A673 (cell line): ENCODE data around the gene PDXDC1.

ENCODE experiments used
- EZH2 ChIP-seq: fragments of 200-600 bp; sonication (generic); IDR thresholded peaks from 2 replicates; pipeline ENCODE4 v1.6.1; 2017; ENCODE audit warnings: borderline replicate concordance, low read depth, mild to moderate bottlenecking, mixed read lengths, antibody characterized with exemption, low read length; ENCODE audit not compliant: poor library complexity, severe bottlenecking
- TF ChIP-seq, protein P1 (sequence below): fragments of 300-800, 200-600 bp; sonication (generic); conservative IDR thresholded peaks from 2 replicates; pipeline ENCODE4 v1.5.1; 2017; ENCODE audit warnings: low read depth, mild to moderate bottlenecking, antibody characterized with exemption, low read length, moderate library complexity, mixed read lengths

DNA sequence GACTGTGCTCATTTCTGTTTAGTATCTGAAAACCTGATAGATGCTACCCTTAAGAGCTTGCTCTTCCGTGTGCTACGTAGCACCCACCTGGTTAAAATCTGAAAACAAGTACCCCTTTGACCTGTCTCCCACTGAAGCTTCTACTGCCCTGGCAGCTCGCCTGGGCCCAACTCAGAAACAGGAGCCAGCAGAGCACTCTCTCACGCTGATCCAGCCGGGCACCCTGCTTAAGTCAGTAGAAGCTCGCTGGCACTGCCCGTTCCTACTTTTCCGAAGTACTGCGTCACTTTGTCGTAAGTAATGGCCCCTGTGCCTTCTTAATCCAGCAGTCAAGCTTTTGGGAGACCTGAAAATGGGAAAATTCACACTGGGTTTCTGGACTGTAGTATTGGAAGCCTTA is 62.2 kb downstream of the PDXDC1 start:
- TF ChIP-seq, protein P1, sequence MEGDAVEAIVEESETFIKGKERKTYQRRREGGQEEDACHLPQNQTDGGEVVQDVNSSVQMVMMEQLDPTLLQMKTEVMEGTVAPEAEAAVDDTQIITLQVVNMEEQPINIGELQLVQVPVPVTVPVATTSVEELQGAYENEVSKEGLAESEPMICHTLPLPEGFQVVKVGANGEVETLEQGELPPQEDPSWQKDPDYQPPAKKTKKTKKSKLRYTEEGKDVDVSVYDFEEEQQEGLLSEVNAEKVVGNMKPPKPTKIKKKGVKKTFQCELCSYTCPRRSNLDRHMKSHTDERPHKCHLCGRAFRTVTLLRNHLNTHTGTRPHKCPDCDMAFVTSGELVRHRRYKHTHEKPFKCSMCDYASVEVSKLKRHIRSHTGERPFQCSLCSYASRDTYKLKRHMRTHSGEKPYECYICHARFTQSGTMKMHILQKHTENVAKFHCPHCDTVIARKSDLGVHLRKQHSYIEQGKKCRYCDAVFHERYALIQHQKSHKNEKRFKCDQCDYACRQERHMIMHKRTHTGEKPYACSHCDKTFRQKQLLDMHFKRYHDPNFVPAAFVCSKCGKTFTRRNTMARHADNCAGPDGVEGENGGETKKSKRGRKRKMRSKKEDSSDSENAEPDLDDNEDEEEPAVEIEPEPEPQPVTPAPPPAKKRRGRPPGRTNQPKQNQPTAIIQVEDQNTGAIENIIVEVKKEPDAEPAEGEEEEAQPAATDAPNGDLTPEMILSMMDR = no peak
- no peak for TF ChIP-seq EZH2
